Fibroblast of skin of back (primary cell): Measurements from ENCODE around the gene CCDC174.

ENCODE experiments used
- DNase-seq: peaks from one replicate; pipeline ENCODE4 v3.0.0-alpha.2; 2013

CCDC174 gene

GRCh38 chr3:14657579-14657978, 6.0 kb downstream of the CCDC174 start:
- DNase-seq: no peak

GRCh38 chr3:14658978-14659377, 7.4 kb downstream of the CCDC174 start:
- DNase-seq: no peak

DNA sequence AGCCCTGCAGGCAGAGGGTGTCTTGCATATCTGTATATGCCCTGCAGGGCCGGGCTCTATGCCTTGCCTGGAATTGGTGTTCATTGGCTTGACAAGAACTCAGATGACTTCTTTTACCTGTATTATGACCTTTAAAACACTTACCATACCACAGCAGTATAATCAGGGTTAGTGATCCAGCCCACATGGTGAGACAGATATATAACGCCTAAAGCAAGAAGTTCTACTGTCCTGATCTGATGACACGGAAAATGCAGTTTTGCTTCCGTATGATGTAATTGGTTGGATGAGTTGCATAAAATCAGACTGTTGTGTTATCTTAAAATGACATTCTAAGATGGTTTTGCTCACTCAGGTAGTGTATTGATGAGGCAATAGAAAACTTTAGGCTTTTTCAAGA, 9.4 kb downstream of the CCDC174 start:
- DNase-seq: no peak

- no peak for DNase-seq
Observed at GRCh38 chr3:14663396-14664135, 12.0 kb downstream of the CCDC174 start.

- DNase-seq: no peak
Observed at GRCh38 chr3:14664170-14664569, 12.6 kb downstream of the CCDC174 start.

DNA sequence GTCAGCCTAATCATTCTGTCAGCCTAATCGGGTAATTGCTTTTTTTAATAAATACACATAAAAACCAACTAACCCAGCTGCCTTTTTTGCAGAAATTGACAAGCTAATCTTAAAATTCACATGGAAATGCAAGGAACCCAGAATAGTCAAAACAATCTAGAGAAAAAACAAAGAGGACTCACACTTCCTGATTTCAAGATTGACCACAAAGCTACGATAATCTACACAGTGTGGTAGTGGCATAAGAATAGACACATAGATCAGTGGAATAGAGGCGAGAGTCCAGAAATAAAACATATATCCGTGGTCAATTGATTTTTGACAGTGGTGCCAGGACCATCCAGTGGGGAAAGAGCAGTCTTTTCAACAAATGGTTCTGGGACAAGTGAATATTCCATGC, 21.0 kb downstream of the CCDC174 start:
- DNase-seq: no peak

DNA sequence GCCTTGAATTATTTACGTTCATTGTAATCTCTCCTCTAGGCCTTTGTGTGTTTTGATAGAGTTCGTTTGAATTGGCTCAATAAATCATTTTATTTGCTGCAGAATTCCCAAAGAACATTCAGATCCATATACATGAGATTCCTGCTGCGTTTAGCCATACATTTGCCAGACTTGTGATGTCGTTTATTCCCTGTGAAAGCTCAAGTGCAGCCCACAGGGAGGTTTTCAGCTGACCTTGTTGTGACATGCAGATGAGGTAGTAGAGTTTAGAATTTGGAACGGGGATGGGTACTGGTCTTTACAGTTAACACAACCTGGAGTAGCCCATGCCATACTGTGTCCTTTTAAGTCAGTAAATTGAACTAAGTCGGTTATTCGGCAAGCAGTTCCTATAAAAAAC, 23.3 kb downstream of the CCDC174 start, which contains the start of gene C3orf20:
Gene C3orf20 (plus strand): TSS at position 301 of the 400 bp plus-strand sequence. CDS start 7,573 bp downstream, outside the sequence.
- no peak for DNase-seq

- DNase-seq: no peak
Observed at GRCh38 chr3:14676881-14677280, 25.3 kb downstream of the CCDC174 start.

- no peak for DNase-seq
Observed at GRCh38 chr3:14678015-14678503, 26.5 kb downstream of the CCDC174 start.

DNA sequence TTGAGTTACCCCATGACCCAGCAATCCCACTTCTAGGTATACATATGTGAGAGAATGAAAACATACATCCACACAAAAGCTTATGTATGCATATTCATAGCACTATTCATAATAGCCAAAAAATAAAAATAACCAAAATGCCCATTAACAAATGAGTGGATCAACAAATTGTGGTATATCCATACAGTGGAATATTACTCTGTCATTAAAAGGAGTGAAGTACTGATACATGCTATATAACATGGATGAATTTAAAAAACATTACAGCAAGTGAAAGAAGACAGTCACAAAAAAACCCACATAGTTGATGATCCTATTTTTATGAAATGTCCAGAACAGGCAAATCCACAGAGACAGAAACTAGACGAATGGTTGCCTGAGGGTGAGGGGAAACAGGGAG, 28.6 kb downstream of the CCDC174 start:
- no peak for DNase-seq

- no peak for DNase-seq
Observed at GRCh38 chr3:14680716-14681115, 29.2 kb downstream of the CCDC174 start.

- DNase-seq: no peak
Observed at GRCh38 chr3:14684447-14684846, 32.9 kb downstream of the CCDC174 start.

DNA sequence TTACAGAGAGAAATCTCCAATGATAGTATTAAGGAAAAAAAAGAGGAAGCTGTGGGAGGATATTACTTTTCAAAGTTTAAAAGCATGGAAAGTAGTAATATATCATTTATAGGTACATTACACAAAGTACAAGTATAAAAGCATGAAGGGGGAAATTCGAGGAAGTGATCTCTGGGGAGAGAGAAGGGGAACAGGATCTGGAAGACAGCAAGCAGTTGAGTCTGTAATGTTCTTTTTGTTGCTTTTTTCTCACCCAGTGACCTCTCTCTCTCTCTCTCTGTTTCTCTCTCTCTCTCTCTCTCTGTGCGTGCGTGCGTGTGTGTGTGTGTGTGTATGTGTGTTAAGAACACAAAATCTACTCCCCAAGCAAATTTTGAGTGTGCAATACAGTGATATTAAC, 33.6 kb downstream of the CCDC174 start:
- DNase-seq: no peak

DNA sequence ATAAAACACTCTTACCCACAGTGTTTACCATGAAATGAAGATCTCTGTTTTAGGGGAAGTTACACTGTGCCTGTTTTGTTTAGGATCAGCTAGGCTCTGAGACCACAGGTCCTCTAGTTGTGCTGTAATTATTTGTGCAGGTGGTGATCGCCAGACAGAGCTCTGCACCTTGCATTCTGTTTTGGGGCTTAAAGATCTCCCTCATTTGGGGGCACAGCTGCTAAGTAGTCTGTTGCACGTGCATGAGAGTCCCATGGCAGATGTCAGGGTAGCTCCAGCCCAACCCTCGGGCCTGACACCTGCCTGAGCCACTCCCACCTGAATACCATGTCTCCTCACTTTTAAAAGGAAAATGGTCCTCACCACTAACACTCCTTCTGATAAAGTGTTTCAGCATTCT, 35.8 kb downstream of the CCDC174 start:
- DNase-seq: no peak

DNA sequence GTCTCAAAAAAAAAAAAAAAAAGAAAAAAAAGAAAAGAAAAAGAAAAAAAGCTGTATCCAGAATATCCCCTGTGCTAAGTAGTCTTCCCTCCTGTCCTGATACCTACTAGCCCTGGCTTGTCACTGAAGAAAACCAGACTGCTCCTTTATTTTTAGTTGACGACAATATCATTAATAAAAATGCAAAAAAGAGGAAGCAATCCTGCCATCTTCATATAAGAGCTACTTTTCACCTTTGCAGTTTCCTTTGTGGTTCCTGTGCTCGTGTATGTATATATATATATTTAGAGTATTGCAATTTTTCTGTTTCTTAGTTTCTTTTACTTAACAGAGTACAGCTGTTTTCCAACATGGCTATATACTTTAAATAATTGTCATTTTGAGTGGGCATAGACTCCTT, 37.0 kb downstream of the CCDC174 start:
- no peak for DNase-seq

DNA sequence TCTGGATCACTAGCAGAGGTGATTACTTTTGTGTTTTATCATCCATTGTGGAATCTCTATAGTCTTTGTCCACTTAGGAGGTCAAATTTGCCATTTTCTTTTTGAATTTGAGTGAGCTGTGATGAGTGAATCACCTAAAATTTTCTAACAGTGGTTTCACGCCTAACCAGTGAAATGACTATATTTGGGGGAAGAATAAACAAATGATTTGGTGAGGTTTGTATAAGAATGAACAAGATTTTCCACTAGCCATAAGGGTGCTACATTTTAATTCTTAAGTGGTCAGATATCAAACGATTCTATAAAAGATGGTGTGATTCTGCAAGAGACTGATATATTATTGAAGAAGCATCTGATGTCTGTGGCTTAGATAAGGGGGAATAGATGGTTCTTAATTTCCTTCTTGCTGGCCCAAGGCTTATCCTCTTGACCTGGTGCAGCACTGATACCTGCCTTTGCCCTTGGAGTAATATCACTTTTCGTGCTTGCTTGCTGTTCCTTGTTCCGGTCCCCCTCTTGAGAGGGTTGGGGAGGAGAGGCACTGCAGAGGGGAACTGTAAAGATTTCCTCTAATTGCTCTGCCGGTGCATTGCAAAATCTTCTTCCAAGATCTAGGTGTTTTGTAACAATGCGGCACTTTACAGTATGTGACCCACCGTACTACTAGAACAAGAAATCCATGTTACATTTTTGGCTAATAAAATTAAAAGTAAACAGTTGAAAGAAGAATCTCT, 37.9 kb downstream of the CCDC174 start:
- DNase-seq: no peak

- DNase-seq: no peak
Observed at GRCh38 chr3:14691239-14691638, 39.7 kb downstream of the CCDC174 start.

DNA sequence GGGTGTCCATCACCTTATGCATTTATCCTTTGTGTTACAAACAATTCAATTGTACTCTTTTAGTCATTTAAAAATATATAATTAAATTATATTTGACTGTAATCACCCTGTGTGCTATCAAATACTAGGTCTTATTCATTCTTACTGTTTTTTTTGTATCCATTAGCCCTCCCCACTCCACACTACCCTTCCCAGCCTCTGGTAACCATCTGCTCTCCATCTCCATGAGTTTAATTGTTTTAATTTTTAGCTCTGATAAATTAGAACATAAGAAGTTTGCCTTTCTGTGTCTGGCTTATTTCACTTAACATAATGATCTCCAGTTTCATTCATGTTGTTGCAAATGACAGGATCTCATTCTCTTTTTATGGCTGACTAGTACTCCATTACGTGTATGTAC, 40.2 kb downstream of the CCDC174 start:
- no peak for DNase-seq

DNA sequence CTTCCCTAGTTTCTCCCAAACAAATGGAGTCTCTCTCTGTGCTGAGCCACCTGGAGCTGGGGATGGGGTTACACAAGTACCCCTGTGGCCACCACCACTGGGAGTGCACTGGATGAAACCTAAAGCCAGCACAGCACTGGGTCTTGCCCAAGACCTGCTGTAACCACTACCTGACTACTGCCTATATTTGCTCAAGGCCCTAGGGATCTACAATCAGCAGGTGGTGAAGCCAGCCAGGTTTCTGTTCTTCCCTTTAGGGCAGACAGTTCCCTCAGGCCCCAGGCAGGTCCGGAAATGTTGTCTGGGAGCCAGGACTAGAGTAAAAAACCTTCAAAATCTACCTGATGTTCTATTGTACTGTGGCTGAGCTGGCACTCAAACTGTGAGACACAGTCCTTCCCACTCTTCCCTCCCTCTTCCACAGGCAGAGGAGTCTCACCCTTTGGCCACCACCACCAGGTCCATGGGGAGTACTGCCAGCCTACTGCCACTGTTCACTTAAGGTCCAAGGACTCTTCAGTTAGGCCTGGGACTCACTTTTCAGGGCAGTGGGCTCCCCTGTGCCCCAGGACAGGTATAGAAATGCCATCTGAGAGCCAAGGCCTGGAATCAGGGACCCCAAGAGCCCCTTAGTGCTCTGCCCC, 47.2 kb downstream of the CCDC174 start:
- DNase-seq: no peak

DNA sequence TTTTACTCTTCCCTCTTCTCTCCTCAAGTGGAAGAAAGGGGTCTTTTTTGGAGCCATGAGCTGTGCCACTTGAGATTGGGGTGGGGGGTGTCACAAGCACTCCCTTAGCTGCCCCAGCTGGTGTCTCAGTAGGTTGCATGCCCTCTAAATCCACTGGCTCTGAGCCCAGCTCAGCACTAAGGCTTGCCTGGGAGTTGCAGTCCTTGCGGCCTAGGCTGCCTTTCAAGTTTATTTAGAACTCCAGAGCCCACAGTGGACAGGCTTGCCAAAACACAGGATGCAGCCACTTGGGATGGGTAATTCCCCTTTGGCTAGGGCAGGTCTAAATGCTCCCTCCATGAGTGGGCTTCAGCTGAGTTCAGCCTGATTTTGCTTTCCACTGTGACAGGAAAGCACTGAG, 48.1 kb downstream of the CCDC174 start:
- DNase-seq: no peak

DNA sequence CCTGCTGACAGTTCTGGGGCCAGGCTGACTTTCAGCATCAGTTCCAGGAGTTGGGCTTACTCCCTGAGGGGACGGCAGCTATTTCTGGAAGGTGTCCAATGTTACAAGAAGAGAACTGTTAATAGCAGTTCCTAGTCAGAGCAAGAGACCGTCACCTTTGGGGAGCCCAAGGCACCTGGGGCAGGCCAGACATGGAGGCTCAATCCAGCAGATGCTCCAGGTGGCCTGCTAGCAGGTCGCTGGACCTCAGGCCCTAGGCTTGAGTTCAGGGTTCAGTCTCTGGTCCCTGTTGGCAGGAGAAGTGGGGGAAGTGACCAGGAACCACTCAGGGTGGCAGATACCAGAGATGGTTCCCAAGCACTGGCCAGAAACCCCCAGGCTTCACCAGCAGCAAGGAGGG, 49.3 kb downstream of the CCDC174 start:
- no peak for DNase-seq

DNA sequence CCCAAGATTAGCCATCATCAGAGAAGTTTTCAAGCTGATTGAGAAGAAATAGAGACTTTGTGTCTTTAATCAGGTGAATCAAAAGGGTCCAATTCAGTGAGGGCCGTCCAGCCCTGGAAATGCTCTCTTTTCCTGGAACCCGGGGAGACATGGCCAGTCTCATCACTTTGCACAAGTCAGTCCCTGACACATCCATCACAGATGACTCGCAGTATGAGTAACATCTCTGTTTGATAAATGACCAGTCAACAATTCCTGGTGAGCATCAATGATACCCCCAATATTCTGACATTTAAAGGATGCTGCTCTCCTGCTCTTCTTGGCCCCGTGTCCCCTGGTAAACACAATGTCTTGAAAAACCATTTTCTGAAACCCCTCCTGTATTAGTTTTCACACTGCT, 50.1 kb downstream of the CCDC174 start:
- no peak for DNase-seq

GRCh38 chr3:14703128-14703750, 51.7 kb downstream of the CCDC174 start:
- DNase-seq: no peak
